ENCODE results near the gene IKZF4. TPM values are rescaled to one million over a fixed set of nuclear protein-coding genes. Genes with fewer than 3 reads are reported as not detected.

IKZF4 gene
- total and polyA plus RNA-seq, 2 of the 8 experiments (the other 6 are each of a cell fraction or from before 2014, with no cell fraction given) = 8.0 to 13.3 TPM

DNA sequence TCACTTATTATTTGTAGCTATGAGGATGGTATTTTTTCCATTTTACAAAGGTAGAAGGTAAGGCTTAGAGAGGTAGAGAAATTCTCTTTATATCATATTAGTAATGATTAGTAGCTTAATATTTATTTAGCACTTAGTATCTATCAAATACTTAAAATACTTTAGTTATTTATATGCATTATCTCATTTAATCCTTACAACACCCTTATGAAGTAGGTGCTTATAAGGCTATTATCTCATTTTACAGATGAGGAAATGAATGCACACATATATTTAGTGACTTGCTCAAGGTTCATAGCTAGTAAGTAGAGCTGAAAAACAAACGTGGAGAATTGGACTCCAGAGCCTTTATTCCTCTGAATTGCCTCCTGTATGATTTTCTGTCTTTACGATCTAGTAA is 36.0 kb upstream of the IKZF4 start:
- Histone ChIP-seq H2AFZ (ENCODE audit: low read length) (no peak overlapping the region), H4K8ac (ENCODE audit: extremely low read depth, insufficient read depth, low read length) (no peak overlapping the region), H2BK15ac (ENCODE audit: low read length) (no peak overlapping the region), H3K79me2 (ENCODE audit: control insufficient read depth in 1 of 2, insufficient read depth in 2 of 2, low read length in 2 of 2) (no peaks in the 10 kb centered on the region), H3K36me3 (ENCODE audit: control insufficient read depth in 2 of 4, insufficient read depth in 4 of 4, low read length in 3 of 4) (peaks cover 3 to 46% (median 13%) of the 10 kb centered on the region in 4 experiments; a peak in 6 of 8 replicates), H3K9me3 (ENCODE audit: insufficient read depth in 2 of 2, low read depth in 1 of 2, low read length in 1 of 2) (no peaks in the 10 kb centered on the region), H3K23ac (ENCODE audit: insufficient read length) (no peak overlapping the region), H3K4me3 (ENCODE audit: extremely low read depth in 1 of 4, insufficient read depth in 2 of 4, low read depth in 3 of 4, low read length in 4 of 4) (no peak overlapping the region), H2BK120ac (replicated peaks; ENCODE audit: low read depth, low read length) (no peak overlapping the region), H2BK12ac (ENCODE audit: low read depth, low read length) (no peak overlapping the region), H3K18ac (ENCODE audit: extremely low read depth, low read length) (no peak overlapping the region), H3K4me1 (replicated peaks in 1 of 4; ENCODE audit: control insufficient read depth in 3 of 4, insufficient read depth in 4 of 4, low read length in 3 of 4) (no peaks in the 10 kb centered on the region), H3K27me3 (replicated peaks in 1 of 4; ENCODE audit: control insufficient read depth in 3 of 4, extremely low read depth in 1 of 4, insufficient read depth in 3 of 4, low read length in 3 of 4) (no peaks in the 10 kb centered on the region), H2BK20ac (ENCODE audit: low read length) (no peak overlapping the region), H3K4me2 (ENCODE audit: insufficient read depth in 1 of 2, low read depth in 2 of 2, low read length in 2 of 2) (no peak overlapping the region), H2AK5ac (ENCODE audit: low read depth, low read length) (no peak overlapping the region), H3K9ac (replicated peaks in 1 of 4; ENCODE audit: extremely low read depth in 1 of 4, low read depth in 3 of 4, low read length in 3 of 4) (no peak overlapping the region), H3K79me1 (ENCODE audit: low read depth, low read length) (no peaks in the 10 kb centered on the region; the same call in 1 of the 2 replicates), H4K5ac (ENCODE audit: insufficient read length, low read depth, low read length) (no peak overlapping the region), H3K23me2 (ENCODE audit: low read depth, low read length) (no peaks in the 10 kb centered on the region), H4K20me1 (replicated peaks in 1 of 2; ENCODE audit: control insufficient read depth in 1 of 2, insufficient read depth in 2 of 2, low read length in 2 of 2) (peaks cover 0 to 2% of the 10 kb centered on the region in 2 experiments), H2BK5ac (ENCODE audit: low read depth, low read length) (no peak overlapping the region), H3K27ac (ENCODE audit: low read depth, low read length) (no peak overlapping the region), H3K4ac (replicated peaks; ENCODE audit: insufficient read length, low read depth, low read length) (no peak overlapping the region), H4K91ac (replicated peaks; ENCODE audit: insufficient read length, low read length) (no peak overlapping the region), H3K14ac (ENCODE audit: insufficient read length) (no peak overlapping the region), H3K56ac (replicated peaks; ENCODE audit: insufficient read length, low read depth, low read length) (no peak overlapping the region)
- ChIA-PET CTCF (ENCODE audit: partially characterized antibody) (interaction anchor here (0.7 to 4.7 kb wide), 9 partner anchors 8 to 245 kb away, joined by 3 to 42 read pairs (median 3); partner anchors contain the start of genes ERBB3, RAB5B and SUOX), POLR2A (ENCODE audit: partially characterized antibody) (interaction anchor here (0.7 to 4.3 kb wide), 7 partner anchors 11 to 61 kb away, joined by 3 to 24 read pairs (median 4); partner anchors contain the start of genes RAB5B and SUOX)
- 86% methylated on average over 2 of the region's 2 CpGs; no CpG with 5 or more reads in 1 of the 2 experiments for WGBS, 2 experiments (ENCODE audit: extremely low coverage in 1 of 2, insufficient coverage in 1 of 2, insufficient read length in 1 of 2, insufficient replicate concordance in 2 of 2, low coverage in 1 of 2, low lambda C conversion rate in 2 of 2, missing lambda C conversion rate in 1 of 2)
- FAIRE-seq = no peak
- TF ChIP-seq TBP (IDR thresholded peaks at IDR 0.05; ENCODE audit: low read depth, low read length) (no peak), POLR2A (IDR thresholded peaks at IDR 0.05; ENCODE audit: control extremely low read depth in 1 of 2, low read depth in 2 of 2, low read length in 2 of 2) (no peak), CBX5 (IDR thresholded peaks at IDR 0.05; ENCODE audit: low read depth, low read length) (no peak), BRCA1 (IDR thresholded peaks at IDR 0.05; ENCODE audit: low read depth, low read length) (no peak), POLR2AphosphoS5 (IDR thresholded peaks at IDR 0.05; ENCODE audit: low read depth, low read length) (no peak)
- no peak for DNase-seq (ENCODE audit: low read depth in 1 of 2, low spot score in 2 of 2)

Measured in H1 (cell line).